WTC11 (cell line): Measurements from ENCODE around the gene RXRA. TPM values are rescaled to one million over a fixed set of nuclear protein-coding genes. Genes with fewer than 3 reads are reported as not detected.

Experiments
- ATAC-seq: fragments of 200-7000 bp; cut with Tn5 transposase; 2 replicates; pipeline ENCODE4 v1.10.0; 2021; ENCODE audit warnings: mild to moderate bottlenecking, moderate library complexity
- CTCF ChIA-PET: fragments of 300-600 bp; sonication (Branson Sonifier 250); formaldehyde crosslinking; loops from one replicate; lab custom pipeline; 2021; ENCODE audit warnings: antibody characterized with exemption; lab: Charles Lee
- POLR2A ChIA-PET: fragments of 350-600 bp; sonication (Branson Sonifier 250); formaldehyde crosslinking; loops from one replicate; lab custom pipeline; 2021; ENCODE audit warnings: antibody characterized with exemption; lab: Charles Lee
- DNase-seq: peaks from one replicate; pipeline ENCODE4 v3.0.0; 2021; ENCODE audit warnings: low spot score
- H3K27ac Mint-ChIP-seq: 2 replicates; pipeline ENCODE4 v1.8.0; 2021; ENCODE audit warnings: mixed read lengths
- H3K27me3 Mint-ChIP-seq: 2 replicates; pipeline ENCODE4 v1.8.0; 2021; ENCODE audit warnings: low read depth, mild to moderate bottlenecking, moderate library complexity, mixed read lengths
- H3K36me3 Mint-ChIP-seq: 2 replicates; pipeline ENCODE4 v1.8.0; 2021; ENCODE audit warnings: mixed read lengths
- H3K4me1 Mint-ChIP-seq: 2 replicates; pipeline ENCODE4 v1.8.0; 2022; ENCODE audit warnings: mixed read lengths
- H3K4me3 Mint-ChIP-seq: 2 replicates; pipeline ENCODE4 v1.8.0; 2021; ENCODE audit warnings: mild to moderate bottlenecking, moderate library complexity, mixed read lengths
- H3K9me3 Mint-ChIP-seq: 2 replicates; pipeline ENCODE4 v1.8.0; 2021; ENCODE audit warnings: mixed read lengths
- ATF1 ChIP-seq: sonication (generic); formaldehyde crosslinking; IDR thresholded peaks from 2 replicates; pipeline ENCODE4 v1.8.1; 2023; ENCODE audit warnings: mild to moderate bottlenecking, moderate library complexity, missing genetic modification reagents
- CREM ChIP-seq: sonication (generic); formaldehyde crosslinking; IDR thresholded peaks from 2 replicates; pipeline ENCODE4 v1.8.1; 2022; ENCODE audit warnings: mild to moderate bottlenecking, missing genetic modification reagents, moderate library complexity
- CTCF ChIP-seq: fragments of 200-600 bp; IDR thresholded peaks from 2 replicates; pipeline ENCODE4 v1.8.0; 2022; ENCODE audit warnings: antibody characterized with exemption
- ELF4 ChIP-seq: sonication (generic); formaldehyde crosslinking; IDR thresholded peaks from 2 replicates; pipeline ENCODE4 v1.8.1; 2022; ENCODE audit warnings: low read depth, mild to moderate bottlenecking, moderate library complexity, missing genetic modification reagents
- ESRRA ChIP-seq: sonication (generic); formaldehyde crosslinking; IDR thresholded peaks from 2 replicates; pipeline ENCODE4 v1.8.1; 2022; ENCODE audit warnings: mild to moderate bottlenecking, missing genetic modification reagents, borderline replicate concordance
- ETV6 ChIP-seq: sonication (generic); formaldehyde crosslinking; IDR thresholded peaks from 2 replicates; pipeline ENCODE4 v1.8.1; 2022; ENCODE audit warnings: mild to moderate bottlenecking, missing genetic modification reagents
- HMGA2 ChIP-seq: fragments of 250-450 bp; sonication (Bioruptor Pico); IDR thresholded peaks from 2 replicates; pipeline ENCODE4 v1.4.0; 2021; ENCODE audit warnings: mild to moderate bottlenecking, moderate library complexity
- JUN ChIP-seq: sonication (generic); formaldehyde crosslinking; IDR thresholded peaks from 2 replicates; pipeline ENCODE4 v1.8.0; 2023; ENCODE audit warnings: mild to moderate bottlenecking, missing genetic modification reagents
- OVOL2 ChIP-seq: fragments of 250-450 bp; sonication (Bioruptor Pico); IDR thresholded peaks from 2 replicates; pipeline ENCODE4 v1.9.0; 2021; ENCODE audit warnings: mild to moderate bottlenecking, borderline replicate concordance
- SMAD3 ChIP-seq: sonication (generic); formaldehyde crosslinking; IDR thresholded peaks from 2 replicates; pipeline ENCODE4 v1.8.0; 2022; ENCODE audit warnings: missing genetic modification reagents, mild to moderate bottlenecking, borderline replicate concordance
- SMAD4 ChIP-seq: sonication (generic); formaldehyde crosslinking; IDR thresholded peaks from 2 replicates; pipeline ENCODE4 v1.8.0; 2022; ENCODE audit warnings: mild to moderate bottlenecking, missing genetic modification reagents
- SP1 ChIP-seq: sonication (generic); formaldehyde crosslinking; conservative IDR thresholded peaks from 2 replicates; pipeline ENCODE4 v1.8.1; 2022; ENCODE audit warnings: missing genetic modification reagents
- TCF7 ChIP-seq: sonication (generic); formaldehyde crosslinking; IDR thresholded peaks from 2 replicates; pipeline ENCODE4 v1.8.0; 2022; ENCODE audit warnings: mild to moderate bottlenecking, low read depth, missing genetic modification reagents, moderate library complexity
- TEAD1 ChIP-seq: sonication (generic); formaldehyde crosslinking; IDR thresholded peaks from 2 replicates; pipeline ENCODE4 v1.8.0; 2022; ENCODE audit warnings: mild to moderate bottlenecking, missing genetic modification reagents
- ZBTB21 ChIP-seq: sonication (generic); formaldehyde crosslinking; IDR thresholded peaks from 2 replicates; pipeline ENCODE4 v1.8.1; 2023; ENCODE audit warnings: mild to moderate bottlenecking, missing genetic modification reagents, borderline replicate concordance
- ZNF396 ChIP-seq: fragments of 250-450 bp; sonication (Bioruptor Pico); IDR thresholded peaks from 2 replicates; pipeline ENCODE4 v1.8.0; 2021; ENCODE audit warnings: mild to moderate bottlenecking, moderate library complexity, borderline replicate concordance
- ZNF532 ChIP-seq: fragments of 250-450 bp; sonication (Bioruptor Pico); IDR thresholded peaks from 2 replicates; pipeline ENCODE4 v1.9.0; 2021; ENCODE audit warnings: mild to moderate bottlenecking, borderline replicate concordance
- total RNA-seq: library from RNA; stranded (reverse); gene quantifications from 3 replicates; pipeline ENCODE4 v1.2.3, GENCODE V29; 2021
- TF ChIP-seq, protein P1 (sequence below): fragments of 250-450 bp; sonication (Bioruptor Pico); IDR thresholded peaks from 2 replicates; pipeline ENCODE4 v1.9.0; 2021; ENCODE audit warnings: mild to moderate bottlenecking
- TF ChIP-seq, protein P2 (sequence below): fragments of 250-450 bp; sonication (Bioruptor Pico); IDR thresholded peaks from 2 replicates; pipeline ENCODE4 v2.1.2; 2022; ENCODE audit warnings: mild to moderate bottlenecking, moderate library complexity

The RXRA gene
- total RNA-seq, 1 experiment from 2014 or later = 27.5 TPM

- H3K9me3 Mint-ChIP-seq = no peaks in the 10 kb centered on the region; the same call in 1 of the 2 replicates
- DNase-seq = no peak
- no peak overlapping the region for H3K27ac Mint-ChIP-seq
These were observed 37.5 kb upstream of the RXRA start for GRCh38 chr9:134288746-134289145.

GRCh38 chr9:134289241-134289875 is 36.9 kb upstream of the RXRA start:
- H3K36me3 Mint-ChIP-seq = no peaks in the 10 kb centered on the region
- H3K4me3 Mint-ChIP-seq = no peak overlapping the region
- H3K9me3 Mint-ChIP-seq = no peaks in the 10 kb centered on the region; the same call in 1 of the 2 replicates
- CTCF ChIA-PET = interaction anchor here (0.8 kb wide), 1 partner anchor 115 kb away, joined by 3 read pairs; no protein-coding TSS in a partner anchor
- DNase-seq = no peak
- peaks cover 2% of the 10 kb centered on the region; the same call in 1 of the 2 replicates for H3K4me1 Mint-ChIP-seq
- no peaks in the 10 kb centered on the region for H3K27me3 Mint-ChIP-seq
- POLR2A ChIA-PET = no interaction called here
- ATAC-seq = no peak
- no peak overlapping the region for H3K27ac Mint-ChIP-seq
- TF ChIP-seq SMAD3 (CRISPR knock-in tag) (no peak), TCF7 (CRISPR knock-in tag) (no peak), ZNF396 (CRISPR knock-in tag) (no peak), ZNF532 (CRISPR knock-in tag) (no peak), CREM (CRISPR knock-in tag) (no peak), HMGA2 (CRISPR knock-in tag) (no peak), ELF4 (CRISPR knock-in tag) (no peak), ETV6 (CRISPR knock-in tag) (no peak)
- TF ChIP-seq, protein P1, sequence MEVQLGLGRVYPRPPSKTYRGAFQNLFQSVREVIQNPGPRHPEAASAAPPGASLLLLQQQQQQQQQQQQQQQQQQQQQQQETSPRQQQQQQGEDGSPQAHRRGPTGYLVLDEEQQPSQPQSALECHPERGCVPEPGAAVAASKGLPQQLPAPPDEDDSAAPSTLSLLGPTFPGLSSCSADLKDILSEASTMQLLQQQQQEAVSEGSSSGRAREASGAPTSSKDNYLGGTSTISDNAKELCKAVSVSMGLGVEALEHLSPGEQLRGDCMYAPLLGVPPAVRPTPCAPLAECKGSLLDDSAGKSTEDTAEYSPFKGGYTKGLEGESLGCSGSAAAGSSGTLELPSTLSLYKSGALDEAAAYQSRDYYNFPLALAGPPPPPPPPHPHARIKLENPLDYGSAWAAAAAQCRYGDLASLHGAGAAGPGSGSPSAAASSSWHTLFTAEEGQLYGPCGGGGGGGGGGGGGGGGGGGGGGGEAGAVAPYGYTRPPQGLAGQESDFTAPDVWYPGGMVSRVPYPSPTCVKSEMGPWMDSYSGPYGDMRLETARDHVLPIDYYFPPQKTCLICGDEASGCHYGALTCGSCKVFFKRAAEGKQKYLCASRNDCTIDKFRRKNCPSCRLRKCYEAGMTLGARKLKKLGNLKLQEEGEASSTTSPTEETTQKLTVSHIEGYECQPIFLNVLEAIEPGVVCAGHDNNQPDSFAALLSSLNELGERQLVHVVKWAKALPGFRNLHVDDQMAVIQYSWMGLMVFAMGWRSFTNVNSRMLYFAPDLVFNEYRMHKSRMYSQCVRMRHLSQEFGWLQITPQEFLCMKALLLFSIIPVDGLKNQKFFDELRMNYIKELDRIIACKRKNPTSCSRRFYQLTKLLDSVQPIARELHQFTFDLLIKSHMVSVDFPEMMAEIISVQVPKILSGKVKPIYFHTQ = no peak

More at GRCh38 chr9:134288746-134289145, 37.5 kb upstream of the RXRA start:
- TF ChIP-seq ZBTB21 (CRISPR knock-in tag) (no peak), ESRRA (CRISPR knock-in tag) (no peak), TEAD1 (CRISPR knock-in tag) (no peak), ATF1 (CRISPR knock-in tag) (no peak), SMAD4 (CRISPR knock-in tag) (no peak), JUN (no peak), OVOL2 (CRISPR knock-in tag) (no peak), ZNF396 (CRISPR knock-in tag) (no peak), SP1 (CRISPR knock-in tag) (no peak), CTCF (no peak)
- TF ChIP-seq, protein P1 = no peak
- TF ChIP-seq, protein P2, sequence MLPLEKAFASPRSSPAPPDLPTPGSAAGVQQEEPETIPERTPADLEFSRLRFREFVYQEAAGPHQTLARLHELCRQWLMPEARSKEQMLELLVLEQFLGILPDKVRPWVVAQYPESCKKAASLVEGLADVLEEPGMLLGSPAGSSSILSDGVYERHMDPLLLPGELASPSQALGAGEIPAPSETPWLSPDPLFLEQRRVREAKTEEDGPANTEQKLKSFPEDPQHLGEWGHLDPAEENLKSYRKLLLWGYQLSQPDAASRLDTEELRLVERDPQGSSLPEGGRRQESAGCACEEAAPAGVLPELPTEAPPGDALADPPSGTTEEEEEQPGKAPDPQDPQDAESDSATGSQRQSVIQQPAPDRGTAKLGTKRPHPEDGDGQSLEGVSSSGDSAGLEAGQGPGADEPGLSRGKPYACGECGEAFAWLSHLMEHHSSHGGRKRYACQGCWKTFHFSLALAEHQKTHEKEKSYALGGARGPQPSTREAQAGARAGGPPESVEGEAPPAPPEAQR = no peak
- no peak for ATAC-seq
- ChIA-PET POLR2A (no interaction called here), CTCF (no interaction called here)
- no peak overlapping the region for H3K4me3 Mint-ChIP-seq
- no peaks in the 10 kb centered on the region for H3K36me3 Mint-ChIP-seq
- H3K27me3 Mint-ChIP-seq = no peaks in the 10 kb centered on the region
- H3K4me1 Mint-ChIP-seq = peaks cover 2% of the 10 kb centered on the region; the same call in 1 of the 2 replicates
